SHP77 treated with DMSO at 0.1 percent for 48 hours (cell line): Measurements from ENCODE around the gene PANX2.
A peak's percentile ranks its signal among the peaks of the same experiment; 100 is the strongest.
"Not testable (repeated sequence)": the region's sequence is repeated elsewhere in the genome, so short reads cannot be mapped to it uniquely, and the experiment has no call there.

Source experiments
- DNase-seq: peaks from one replicate; lab custom pipeline; 2025; lab: John Stamatoyannopoulos, UW

The PANX2 gene, protein sequence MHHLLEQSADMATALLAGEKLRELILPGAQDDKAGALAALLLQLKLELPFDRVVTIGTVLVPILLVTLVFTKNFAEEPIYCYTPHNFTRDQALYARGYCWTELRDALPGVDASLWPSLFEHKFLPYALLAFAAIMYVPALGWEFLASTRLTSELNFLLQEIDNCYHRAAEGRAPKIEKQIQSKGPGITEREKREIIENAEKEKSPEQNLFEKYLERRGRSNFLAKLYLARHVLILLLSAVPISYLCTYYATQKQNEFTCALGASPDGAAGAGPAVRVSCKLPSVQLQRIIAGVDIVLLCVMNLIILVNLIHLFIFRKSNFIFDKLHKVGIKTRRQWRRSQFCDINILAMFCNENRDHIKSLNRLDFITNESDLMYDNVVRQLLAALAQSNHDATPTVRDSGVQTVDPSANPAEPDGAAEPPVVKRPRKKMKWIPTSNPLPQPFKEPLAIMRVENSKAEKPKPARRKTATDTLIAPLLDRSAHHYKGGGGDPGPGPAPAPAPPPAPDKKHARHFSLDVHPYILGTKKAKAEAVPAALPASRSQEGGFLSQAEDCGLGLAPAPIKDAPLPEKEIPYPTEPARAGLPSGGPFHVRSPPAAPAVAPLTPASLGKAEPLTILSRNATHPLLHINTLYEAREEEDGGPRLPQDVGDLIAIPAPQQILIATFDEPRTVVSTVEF

DNA sequence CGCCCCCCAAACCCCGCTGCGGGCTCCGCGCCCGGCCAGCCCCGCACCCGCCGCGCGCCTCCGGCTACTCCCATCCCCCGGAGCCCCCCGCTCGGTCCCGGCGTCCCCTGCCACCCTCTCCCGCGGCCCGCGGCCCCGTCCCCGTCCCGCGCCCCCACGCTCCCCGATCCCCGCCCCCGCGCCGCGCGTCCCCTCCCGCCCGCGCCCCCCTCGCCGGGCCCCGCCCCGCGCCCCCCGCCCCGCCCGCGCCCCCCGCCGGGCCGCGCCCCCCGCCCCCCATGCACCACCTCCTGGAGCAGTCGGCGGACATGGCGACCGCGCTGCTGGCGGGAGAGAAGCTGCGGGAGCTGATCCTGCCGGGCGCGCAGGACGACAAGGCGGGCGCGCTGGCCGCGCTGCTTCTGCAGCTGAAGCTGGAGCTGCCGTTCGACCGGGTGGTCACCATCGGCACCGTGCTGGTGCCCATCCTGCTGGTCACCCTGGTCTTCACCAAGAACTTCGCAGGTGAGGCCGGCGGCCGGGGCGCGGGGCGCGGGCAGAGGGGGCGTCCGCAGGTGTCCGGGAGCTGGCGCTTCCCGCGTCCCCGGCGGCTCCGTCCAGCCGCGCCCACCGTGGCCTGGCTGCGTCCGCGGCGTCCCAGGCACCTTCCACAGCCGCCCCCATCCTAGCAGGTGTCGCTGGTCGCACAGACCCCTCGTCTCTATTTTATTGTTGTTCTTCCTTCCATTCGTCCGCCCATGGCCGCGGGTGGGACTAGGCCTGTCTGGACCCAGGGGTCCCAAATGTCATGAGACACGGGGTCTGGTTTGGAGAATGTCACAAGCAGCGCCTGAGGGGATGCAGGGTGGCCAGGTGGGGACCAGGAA is at the start of gene PANX2:
TSS of gene PANX2 (plus strand) at position 279 of the 866 bp plus-strand sequence. CDS start at position 279, 0 bp downstream.
- DNase-seq: no peak

DNA sequence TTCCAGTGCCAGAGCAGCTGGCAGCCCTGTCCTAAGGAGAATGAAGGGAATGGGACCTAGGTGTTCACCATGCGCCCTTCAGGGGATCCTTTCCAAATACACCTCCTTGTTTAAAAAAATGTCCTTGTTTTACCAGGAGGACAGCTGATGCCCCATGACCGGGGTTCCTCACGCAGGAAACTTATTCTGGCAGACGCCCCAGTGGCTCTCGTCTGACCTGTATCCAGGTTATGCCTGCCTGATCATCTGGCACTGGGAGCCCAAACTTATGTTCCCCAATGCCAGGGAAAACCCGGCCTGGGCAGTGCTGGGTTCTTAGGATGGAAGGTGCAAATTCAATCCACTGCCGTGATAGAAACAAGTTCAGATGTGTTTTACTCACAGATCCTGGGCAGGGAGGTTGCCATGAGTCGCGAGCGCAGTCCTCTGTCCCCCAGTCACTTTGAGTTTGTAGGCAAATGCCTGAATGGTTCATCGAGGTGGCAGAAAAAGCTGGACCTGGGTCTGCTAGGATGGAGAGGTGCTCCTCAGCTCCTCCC is 49.3 kb upstream of the PANX2 start:
- no peak for DNase-seq

DNA sequence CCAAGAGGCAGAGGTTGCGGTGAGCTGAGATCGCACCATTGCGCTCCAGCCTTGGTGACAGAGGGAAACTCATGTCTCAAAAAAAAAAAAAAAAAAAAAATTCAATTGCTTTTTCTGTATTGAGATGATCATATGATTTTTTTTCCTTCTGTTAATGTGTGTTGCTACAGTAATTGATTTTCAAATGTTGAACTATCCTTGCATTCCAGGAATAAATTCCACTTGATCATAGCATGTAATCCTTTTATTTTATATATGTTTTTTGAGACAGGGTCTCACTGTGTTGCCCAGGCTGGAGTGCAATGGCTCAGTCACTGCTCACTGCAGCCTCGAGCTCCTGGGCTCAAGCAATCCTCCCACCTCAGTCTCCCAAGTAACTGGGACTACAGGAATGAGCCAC is 47.4 kb upstream of the PANX2 start:
- DNase-seq: no peak

DNA sequence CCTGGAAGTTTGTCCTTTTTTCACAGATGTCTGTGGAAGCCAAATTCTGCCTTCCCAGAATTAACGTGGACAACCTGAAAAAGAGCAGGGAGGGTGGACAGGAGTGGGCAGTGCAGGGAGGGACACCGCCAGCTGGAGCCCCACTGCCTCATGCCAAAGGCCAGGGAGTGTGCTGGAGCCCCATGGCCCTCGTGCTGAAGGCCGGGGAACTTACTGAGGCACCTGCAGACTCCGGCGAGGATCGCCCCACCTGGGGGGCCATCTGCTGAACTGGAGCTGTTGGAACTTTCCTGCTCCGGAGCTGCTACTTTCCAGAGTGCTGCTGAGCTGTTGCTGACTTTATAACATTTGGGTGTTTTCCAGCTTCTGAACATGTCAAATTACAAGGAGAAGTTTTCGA is 45.5 kb upstream of the PANX2 start:
- no peak for DNase-seq

DNA sequence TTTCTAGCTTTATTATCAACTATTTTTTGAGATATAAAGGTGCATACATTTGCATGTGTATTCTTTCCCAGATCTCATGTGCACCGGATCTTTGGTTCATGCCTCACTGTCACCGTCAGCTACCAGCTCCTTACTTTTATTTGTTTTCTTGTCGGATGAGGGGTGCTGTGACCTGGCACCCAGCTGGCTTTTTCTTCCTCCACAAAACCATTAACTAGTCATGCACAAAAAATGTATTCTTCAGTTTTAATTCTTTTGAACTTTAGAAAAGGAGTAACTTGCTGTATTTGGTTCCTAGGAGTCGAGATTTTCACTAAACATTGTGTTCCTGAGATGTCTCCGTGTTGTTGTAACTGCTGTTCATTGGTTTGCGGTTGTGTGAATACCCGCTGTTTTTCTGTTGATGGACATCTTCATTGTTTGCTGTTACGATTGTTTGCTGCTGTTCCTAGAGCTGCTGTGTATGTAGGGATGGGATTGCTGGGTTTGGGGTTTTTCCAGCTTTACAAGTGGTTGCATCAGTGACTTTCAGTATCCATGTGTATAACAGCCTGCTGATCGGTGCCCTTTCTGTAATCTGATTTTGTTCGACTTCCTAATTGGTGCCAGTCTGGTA is 41.3 kb upstream of the PANX2 start:
- DNase-seq: no peak

DNA sequence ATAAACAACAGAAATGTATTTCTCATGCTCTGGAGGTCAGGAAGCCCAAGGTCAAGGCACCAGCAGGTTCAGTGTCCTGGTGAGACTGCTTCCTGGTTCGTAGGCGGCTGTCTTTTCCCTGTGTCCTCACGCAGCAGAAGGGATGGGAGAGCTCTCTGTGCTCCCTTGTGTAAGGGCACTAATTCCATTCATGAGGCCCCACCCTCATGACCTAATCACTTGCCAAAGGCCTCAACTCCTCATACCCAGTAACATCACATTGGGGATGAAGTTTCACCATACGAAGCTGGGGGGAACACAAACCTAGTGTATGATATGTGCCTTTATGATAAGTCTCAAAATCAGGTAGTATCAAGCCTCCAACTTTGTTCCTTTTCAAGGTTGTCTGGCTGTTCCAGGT is 38.6 kb upstream of the PANX2 start:
- no peak for DNase-seq

DNA sequence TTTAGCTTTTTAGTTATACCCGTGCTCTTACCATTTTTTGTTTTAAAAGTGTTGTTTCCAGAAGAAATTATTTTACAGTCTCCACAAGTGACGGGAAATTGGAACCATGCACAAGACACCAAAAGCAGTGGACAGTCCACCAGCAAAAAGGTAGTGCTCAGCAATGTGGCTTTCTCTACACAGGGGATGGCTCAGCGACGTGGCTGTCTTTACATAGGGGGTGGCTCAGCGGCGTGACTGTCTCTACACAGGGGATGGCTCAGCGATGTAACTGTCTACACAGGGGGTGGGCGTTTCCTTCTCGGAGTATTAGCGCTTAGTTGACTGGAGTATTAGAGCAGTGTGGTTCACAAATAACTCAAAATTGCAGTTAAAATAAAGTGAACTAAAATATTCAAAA is 36.0 kb upstream of the PANX2 start:
- DNase-seq: no peak

DNA sequence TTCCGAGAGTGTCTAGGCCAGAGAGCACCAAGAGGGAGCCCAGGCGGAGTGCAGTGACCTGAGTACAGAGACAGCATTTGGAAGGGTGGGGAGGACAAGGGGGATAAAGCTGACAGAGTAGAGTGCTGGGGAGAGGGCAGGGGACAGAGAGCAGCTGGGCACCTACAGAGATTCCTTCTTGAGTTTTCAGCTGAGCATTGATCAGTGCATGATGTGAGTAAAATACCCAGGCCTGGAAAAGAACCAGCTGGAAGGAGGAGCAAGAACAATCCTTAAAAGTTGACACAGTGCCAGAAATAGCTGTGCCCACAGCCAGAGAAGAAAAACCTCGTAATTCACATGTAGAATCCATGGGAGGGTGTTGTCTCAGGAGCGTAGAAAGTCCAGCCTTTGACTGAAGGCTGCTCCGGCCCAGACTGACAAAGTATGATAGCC is 33.9 kb upstream of the PANX2 start:
- no peak for DNase-seq

DNA sequence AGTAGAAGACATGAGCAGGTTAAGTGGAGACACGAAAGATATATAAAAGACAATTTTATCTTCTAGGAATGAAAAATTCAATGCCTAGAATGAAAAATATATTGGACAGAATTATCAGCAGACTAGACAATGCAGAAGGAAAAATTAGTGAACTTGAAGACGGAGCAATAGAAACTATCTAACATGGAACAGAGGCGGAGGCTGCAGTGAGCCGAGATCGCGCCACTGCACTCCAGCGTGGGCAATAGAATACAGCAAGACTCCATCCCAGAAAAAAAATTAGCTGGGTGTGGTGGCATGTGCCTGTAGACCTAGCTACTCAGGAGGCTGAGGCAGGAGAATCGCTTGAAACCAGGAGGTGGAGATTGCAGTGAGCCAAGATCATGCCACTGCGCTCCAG is 33.3 kb upstream of the PANX2 start:
- not testable (repeated sequence) for DNase-seq

DNA sequence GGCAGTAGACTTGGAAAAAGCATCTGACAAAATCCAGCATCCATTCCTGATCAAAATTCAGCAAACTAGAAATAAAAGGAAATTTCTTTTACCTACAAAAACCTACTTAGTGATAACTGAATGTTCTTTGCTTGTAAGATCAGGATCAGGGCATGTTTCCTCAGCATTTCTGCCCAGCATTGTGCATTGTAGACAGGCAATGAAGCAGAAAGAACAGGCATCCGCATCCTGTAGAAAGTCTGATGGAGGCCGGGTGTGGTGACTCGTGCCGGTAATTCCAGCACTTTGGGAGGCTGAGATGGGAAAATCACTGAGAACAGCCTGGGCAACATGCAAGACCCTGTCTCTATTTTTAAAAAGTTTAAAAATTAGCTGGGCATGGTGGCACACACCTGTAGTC is 32.5 kb upstream of the PANX2 start:
- DNase-seq: no peak

DNA sequence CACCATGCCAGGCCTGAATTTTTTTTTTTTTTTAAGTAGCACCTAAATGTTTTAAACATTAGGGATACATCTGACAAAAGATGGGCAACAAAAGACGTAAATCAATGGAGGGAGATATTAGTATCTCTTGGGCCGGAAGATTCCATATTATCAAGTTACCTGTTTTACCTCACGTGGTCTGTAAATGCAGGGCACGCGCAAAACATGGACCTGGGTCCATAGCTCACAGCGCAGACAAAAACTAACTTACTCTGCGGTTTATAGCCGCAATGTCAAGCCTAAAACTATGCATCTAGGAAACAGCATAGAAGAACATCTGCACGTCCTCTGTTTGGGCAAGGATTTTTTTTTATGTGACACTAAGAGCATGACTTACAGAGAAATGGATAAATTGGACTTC is 31.5 kb upstream of the PANX2 start:
- no peak for DNase-seq

DNA sequence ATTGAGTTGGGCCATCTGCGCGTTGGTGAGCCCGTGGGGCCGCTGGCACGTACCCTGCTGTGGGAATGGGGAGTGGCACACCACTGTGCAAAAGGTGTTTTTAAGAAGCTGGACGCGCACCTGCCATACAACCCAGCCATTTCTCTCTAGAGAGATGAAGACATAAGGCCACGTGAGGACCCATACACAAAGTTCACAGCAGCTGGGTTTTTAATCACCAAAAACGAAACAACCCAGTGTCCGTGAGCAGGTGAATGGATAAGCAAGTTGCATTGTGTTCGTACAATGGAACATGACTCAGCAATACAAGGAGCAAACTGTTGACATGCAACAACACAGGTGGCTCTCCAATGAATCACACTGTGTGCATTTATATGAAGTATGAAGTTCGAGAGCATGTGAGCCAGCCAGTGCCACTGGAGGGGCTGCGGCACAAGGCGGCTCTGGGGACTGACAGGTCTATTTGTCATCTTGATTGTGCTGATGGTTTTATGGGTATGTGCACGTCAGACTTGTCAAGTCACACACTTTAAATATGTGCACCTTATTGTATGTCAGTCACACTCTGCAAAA is 30.6 kb upstream of the PANX2 start:
- DNase-seq: peak; percentile 97

DNA sequence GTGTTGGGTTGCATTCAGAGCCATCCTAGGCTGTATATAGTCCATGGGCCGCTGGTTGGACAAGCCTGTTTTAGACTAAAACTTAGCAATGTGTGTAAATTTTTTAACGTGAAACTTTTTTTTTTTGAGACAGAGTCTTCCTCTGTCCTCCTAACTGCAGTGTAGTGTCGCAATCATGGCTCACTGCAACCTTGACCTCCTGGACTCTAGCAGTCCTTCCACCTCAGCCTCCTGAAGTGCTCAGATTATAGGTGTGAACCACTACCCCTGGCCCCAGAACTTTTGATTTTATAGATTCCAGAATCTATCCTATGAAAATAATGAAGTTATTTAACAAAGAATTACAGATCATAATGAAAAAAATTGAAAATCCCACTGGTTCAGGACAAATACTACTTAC is 29.9 kb upstream of the PANX2 start:
- DNase-seq: no peak

DNA sequence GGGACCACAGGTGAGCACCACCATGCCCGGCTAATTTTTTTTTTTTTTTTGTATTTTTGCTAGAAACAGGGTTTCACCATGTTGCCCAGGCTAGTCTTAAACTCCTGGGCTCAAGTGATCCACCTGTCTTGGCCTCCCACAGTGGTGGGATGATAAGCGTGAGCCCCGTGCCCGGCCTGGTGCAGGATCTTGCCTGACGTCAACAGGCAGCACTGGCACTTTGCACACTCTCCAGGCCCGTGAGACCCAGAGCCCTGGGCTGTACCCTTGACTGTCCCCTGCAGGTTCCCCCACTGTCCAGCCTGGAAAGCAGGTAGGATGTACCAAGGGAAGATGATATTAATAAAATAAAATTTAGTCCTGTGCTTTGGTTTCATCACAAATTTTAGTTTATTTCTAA is 29.1 kb upstream of the PANX2 start:
- DNase-seq: no peak

DNA sequence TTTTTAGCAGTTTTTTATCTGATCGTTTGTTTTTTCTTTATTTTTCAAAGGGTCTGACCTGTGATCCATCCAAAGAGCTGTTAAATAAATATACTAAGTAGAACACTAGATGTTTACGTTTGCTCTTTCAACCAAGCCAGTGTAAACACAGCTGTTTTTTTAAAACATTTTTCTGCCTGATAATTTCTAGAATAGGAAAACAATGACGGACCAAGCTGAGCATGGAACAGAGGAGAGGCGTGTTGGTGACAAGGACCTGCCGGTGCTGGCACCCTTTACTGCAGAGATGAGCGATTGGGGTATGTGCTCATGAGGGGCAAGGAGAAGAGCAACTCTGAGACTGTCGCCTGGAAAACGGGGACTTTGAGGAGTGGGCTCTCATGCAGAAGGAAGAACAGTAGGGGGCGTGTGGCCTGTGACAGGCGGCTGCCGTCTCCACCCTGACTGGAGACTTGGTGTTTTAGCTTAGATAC is 28.6 kb upstream of the PANX2 start:
- peak; percentile 46 for DNase-seq

DNA sequence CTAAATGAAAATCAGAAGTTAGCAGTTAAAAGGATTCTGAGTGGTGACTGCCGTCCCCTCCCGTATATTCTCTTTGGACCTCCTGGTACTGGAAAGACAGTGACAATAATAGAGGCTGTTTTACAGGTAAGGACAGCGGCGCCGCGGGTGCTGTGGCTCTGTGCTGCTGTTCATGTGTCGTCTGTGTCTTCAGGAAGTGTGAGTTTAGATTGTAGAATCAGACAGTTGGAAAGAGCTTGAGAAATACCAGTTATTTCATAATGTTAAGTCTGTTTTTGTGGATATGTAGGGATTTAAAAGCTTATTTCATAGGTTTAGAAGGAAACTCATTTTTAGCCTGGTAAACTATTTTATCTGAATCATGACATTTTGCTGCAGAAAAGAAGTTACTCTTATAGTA is 27.4 kb upstream of the PANX2 start:
- DNase-seq: no peak

DNA sequence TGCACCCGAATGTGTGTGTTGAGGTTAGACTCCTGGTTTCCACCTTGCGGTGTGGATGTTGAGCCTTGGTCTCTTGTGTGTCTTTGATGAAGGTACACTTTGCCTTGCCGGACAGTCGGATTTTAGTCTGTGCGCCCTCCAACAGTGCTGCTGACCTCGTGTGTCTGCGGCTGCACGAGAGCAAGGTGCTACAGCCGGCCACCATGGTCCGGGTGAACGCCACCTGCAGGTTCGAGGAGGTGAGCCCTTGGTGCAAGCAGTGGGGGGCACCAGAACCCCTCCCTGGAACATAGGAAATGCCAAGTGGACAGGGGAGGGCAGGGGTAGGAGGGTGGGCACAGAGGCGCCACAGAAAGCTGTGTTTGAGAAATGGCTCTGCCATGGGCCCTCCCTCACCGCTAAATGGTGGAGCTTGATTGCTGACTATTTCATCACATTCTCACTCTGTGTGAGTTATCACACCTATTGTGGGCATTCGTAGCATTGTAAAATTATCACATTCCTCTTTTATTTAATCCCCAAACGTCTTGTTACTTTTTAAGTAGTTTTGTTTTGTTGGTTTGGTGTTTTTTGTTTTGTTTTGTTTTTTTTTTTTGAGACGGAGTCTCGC is 26.4 kb upstream of the PANX2 start:
- DNase-seq: no peak

DNA sequence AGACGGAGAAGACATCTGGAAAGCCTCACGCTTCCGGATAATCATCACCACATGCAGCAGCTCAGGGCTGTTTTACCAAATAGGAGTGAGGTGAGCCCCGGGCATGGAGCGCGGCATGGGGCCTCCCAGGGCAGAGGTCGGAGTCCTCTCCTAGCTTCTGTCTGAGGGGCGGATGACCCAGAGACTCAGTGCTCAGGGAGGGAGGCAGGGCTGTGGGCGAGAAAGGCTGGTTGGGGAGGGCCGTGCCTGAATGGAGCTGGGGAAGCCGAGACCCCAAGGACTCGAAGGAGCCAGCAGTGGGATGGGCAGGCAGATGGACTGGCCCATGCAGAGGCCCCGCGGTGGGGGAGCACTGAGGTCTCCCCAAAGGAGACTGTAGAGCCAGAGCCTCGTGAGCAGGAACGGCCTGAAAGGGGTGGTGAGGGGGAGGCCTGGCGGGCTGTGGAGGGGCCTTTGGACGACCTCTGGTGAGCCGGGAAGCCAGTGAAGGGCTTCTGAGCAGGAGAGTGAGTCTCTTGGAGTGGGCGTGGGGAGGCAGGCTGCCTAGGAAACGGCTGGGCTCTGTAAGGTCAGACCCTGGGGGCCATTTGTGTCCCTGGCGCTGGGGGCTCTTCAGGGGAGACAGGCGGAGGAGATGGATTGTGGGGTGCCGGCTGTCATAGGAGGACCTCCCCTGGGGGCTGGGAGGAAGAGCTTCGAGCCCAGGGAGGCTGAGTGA is 24.7 kb upstream of the PANX2 start:
- DNase-seq: no peak

DNA sequence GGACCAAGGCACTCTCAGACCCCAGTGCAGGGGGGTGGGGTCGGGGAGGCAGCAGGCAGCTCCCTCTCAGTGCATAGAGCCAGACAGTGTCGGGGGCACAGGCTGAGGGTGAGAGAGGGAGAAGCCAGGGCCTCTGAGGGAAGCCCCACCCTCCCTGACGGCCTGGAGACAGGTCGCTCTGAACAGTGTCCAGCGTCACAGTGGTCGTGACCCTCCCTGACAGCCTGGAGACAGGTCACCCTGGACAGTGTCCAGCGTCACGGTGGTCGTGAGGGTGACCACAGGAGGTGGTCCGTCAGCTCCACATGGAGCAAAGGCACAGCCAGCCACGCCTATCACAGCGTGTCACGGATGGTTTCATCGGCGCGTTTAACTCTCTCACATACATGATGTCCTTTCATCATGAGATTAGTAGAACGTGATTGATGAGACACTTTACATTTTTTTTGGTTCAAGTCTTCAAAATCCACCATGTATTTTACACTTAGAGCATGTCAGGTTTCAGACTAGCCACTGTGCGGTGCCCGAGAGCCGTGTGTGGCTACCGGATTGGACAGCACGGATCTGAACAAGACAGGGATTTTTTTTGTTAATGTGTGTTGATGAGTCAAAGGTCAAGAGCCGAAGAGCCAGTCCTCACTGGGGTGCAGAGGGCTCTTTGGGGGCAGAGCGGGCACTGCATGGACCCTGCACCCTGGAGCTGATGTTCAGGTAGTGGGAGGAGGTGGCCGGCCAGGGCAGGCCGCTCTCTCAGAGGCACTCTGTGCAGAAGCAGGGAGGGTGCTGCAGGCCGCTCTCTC is 23.9 kb upstream of the PANX2 start:
- peak; percentile 65 for DNase-seq
